Activated CD4-positive, alpha-beta T cell treated with anti-CD3 and anti-CD28 coated beads, Interleukin-2, amount 10 ng/mL, durations not matched to agents 24 days and 14 days (primary cell): ENCODE results near the gene AMPD2. TPM values are rescaled to one million over a fixed set of nuclear protein-coding genes. Genes with fewer than 3 reads are reported as not detected.
"Not testable (repeated sequence)": the region's sequence is repeated elsewhere in the genome, so short reads cannot be mapped to it uniquely, and the experiment has no call there.

Source experiments
- DNase-seq: peaks from one replicate; pipeline ENCODE4 v3.0.0; 2022
- H3K27ac Mint-ChIP-seq: one replicate; pipeline ENCODE4 v1.8.0; 2022; ENCODE audit warnings: mild to moderate bottlenecking, mixed read lengths
- H3K27me3 Mint-ChIP-seq: one replicate; pipeline ENCODE4 v1.8.0; 2022; ENCODE audit warnings: mixed read lengths
- H3K36me3 Mint-ChIP-seq: one replicate; pipeline ENCODE4 v1.8.0; 2022; ENCODE audit warnings: low read depth, mild to moderate bottlenecking, mixed read lengths
- H3K4me1 Mint-ChIP-seq: one replicate; pipeline ENCODE4 v1.8.0; 2021; ENCODE audit warnings: mixed read lengths
- H3K4me3 Mint-ChIP-seq: one replicate; pipeline ENCODE4 v1.8.0; 2022; ENCODE audit warnings: mild to moderate bottlenecking, moderate library complexity, mixed read lengths
- H3K9me3 Mint-ChIP-seq: one replicate; pipeline ENCODE4 v1.8.0; 2021; ENCODE audit warnings: mixed read lengths
- intact Hi-C: fragments of 100-400 bp; cut with micrococcal nuclease; formaldehyde crosslinking; loops from one replicate; pipeline ENCODE4 v1.15.1; 2023
- total RNA-seq: library from RNA; stranded (reverse); gene quantifications from 2 replicates; pipeline ENCODE4 v1.2.3, GENCODE V29; 2022

AMPD2 gene
- total RNA-seq, 1 donor from 2014 or later = 97.8 TPM

- H3K27me3 Mint-ChIP-seq = peaks cover 15% of the 10 kb centered on the region
- intact Hi-C loops = loop anchor here (5.0 kb wide), 1 partner anchor 115 kb away; no protein-coding TSS in a partner anchor
- DNase-seq = no peak
- H3K27ac Mint-ChIP-seq = no peak overlapping the region
- H3K4me1 Mint-ChIP-seq = peaks cover 19% of the 10 kb centered on the region
- peak overlapping the region; percentile 7 for H3K4me3 Mint-ChIP-seq
- H3K36me3 Mint-ChIP-seq = peaks cover 7% of the 10 kb centered on the region
- H3K9me3 Mint-ChIP-seq = no peaks in the 10 kb centered on the region
Observed at GRCh38 chr1:109657395-109657794, 37.8 kb downstream of the AMPD2 start.

DNA sequence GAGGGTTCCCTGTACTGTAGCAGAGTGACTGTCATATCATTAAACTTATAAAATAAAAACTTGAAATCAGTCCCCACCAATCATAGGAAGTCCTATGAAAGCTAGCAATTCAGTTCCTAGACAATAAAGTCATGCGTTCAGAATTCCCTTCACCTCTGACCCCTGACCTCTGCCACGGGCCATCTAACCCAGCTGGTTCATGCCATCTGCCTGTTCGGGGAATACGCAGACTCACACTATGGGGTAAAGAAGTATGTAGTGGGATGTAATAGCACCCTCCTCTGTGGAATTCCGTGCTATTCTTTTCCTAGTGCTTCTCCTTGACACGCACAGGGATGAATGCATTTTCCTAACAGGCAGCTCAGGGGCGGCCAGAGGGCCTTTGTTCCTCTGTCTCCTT, 38.3 kb downstream of the AMPD2 start:
- no peak overlapping the region for H3K4me3 Mint-ChIP-seq
- peaks cover 19% of the 10 kb centered on the region for H3K4me1 Mint-ChIP-seq
- H3K9me3 Mint-ChIP-seq = no peaks in the 10 kb centered on the region
- no peak overlapping the region for H3K27ac Mint-ChIP-seq
- no peak for DNase-seq
- intact Hi-C loops = loop anchor here (5.0 kb wide), 1 partner anchor 114 kb away; no protein-coding TSS in a partner anchor
- H3K27me3 Mint-ChIP-seq = peaks cover 12% of the 10 kb centered on the region
- peaks cover 7% of the 10 kb centered on the region for H3K36me3 Mint-ChIP-seq

- H3K9me3 Mint-ChIP-seq = no peaks in the 10 kb centered on the region
- peaks cover 7% of the 10 kb centered on the region for H3K36me3 Mint-ChIP-seq
- peaks cover 19% of the 10 kb centered on the region for H3K4me1 Mint-ChIP-seq
- H3K4me3 Mint-ChIP-seq = no peak overlapping the region
- peaks cover 6% of the 10 kb centered on the region for H3K27me3 Mint-ChIP-seq
- intact Hi-C loops = loop anchor here (5.0 kb wide), 1 partner anchor 114 kb away; no protein-coding TSS in a partner anchor
- no peak for DNase-seq
- H3K27ac Mint-ChIP-seq = no peak overlapping the region
Observed at GRCh38 chr1:109658533-109659042, 39.0 kb downstream of the AMPD2 start.

DNA sequence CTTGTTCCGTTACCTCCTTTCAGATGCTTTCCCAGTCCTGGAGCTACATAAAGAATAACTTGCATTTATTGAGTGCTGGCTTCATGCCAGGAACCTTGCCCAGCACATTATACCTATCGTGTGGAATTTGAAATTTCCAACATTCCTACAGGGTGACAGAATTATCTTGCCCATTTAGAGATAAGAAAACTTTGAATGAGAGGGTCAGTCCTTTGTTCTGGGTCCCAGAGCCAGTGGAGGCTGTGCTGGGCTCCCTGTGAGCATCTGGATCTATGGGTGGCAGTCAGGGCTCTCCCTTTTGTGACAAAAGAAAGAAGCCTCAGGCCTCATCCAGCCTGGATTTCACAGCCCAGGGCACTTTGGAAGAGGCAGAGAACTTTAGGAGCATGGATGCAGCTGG, 39.5 kb downstream of the AMPD2 start:
- Mint-ChIP-seq H3K27ac (no peak overlapping the region), H3K36me3 (peaks cover 7% of the 10 kb centered on the region), H3K4me3 (no peak overlapping the region), H3K27me3 (peaks cover 4% of the 10 kb centered on the region), H3K4me1 (peaks cover 19% of the 10 kb centered on the region), H3K9me3 (no peaks in the 10 kb centered on the region)
- DNase-seq = no peak
- intact Hi-C loops = loop anchor here (5.0 kb wide), 1 partner anchor 113 kb away; no protein-coding TSS in a partner anchor

DNA sequence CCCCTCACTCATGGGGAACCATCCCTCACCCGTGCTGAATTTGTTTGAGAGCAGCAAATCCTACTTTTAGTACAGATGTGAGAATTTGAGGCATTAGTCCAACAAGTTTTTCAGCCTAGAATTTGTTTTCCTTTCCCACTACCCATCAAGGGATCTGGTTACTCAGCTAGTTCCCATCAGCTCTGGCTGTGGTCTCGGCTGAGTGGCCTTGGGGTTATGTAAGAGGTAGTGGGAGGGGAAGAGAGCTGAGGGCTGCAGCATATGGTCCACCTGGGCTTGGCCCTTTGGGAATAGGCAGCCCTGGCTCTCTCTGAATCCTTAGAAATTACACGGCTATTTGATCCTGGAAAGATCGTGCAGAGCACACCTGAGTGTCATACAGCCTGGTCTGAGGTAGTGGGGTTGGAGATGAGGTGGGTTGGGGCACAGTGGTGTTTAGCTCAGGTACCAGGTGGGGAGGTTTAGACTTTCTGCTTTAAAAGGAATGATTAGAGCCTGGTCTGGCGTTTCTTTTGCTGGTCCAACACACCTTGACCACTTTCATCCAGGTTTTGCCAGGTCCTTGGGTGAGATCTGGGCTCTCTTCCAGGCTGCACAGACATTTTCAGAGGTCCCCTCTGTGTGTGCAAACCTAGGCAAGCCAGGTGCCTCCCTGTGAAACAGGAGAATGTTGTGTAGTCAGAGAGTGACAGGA, 40.5 kb downstream of the AMPD2 start:
- no peak for DNase-seq
- intact Hi-C loops = loop anchor here (5.0 kb wide), 1 partner anchor 112 kb away; no protein-coding TSS in a partner anchor
- H3K4me3 Mint-ChIP-seq = no peak overlapping the region
- H3K4me1 Mint-ChIP-seq = peaks cover 13% of the 10 kb centered on the region
- H3K27ac Mint-ChIP-seq = no peak overlapping the region
- H3K9me3 Mint-ChIP-seq = no peaks in the 10 kb centered on the region
- H3K27me3 Mint-ChIP-seq = no peaks in the 10 kb centered on the region
- H3K36me3 Mint-ChIP-seq = peaks cover 7% of the 10 kb centered on the region

- H3K4me3 Mint-ChIP-seq, H3K36me3 Mint-ChIP-seq, H3K4me1 Mint-ChIP-seq, DNase-seq, intact Hi-C loops, H3K27ac Mint-ChIP-seq, H3K27me3 Mint-ChIP-seq, H3K9me3 Mint-ChIP-seq: not testable (repeated sequence)
Observed at GRCh38 chr1:109660691-109661026, 41.0 kb downstream of the AMPD2 start.

DNA sequence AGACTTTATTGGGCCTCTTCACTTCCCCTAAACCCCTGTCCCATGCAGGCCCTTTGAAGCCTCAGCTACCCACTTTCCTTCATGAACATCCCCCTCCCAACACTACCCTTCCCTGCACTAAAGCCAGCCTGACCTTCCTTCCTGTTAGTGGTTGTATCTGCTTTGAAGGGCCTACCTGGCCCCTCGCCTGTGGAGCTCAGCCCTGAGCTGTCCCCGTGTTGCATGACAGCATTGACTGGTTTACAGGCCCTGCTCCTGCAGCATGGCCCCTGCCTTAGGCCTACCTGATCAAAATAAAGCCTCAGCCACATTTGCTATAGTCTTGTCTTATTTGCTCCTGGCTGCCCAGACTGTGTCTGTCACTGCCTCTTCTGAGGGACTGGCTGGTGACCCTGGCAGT, 41.8 kb downstream of the AMPD2 start:
- DNase-seq = no peak
- H3K4me3 Mint-ChIP-seq = no peak overlapping the region
- no peaks in the 10 kb centered on the region for H3K27me3 Mint-ChIP-seq
- no peak overlapping the region for H3K27ac Mint-ChIP-seq
- H3K36me3 Mint-ChIP-seq = peaks cover 7% of the 10 kb centered on the region
- peaks cover 5% of the 10 kb centered on the region for H3K4me1 Mint-ChIP-seq
- intact Hi-C loops = no loop called here
- H3K9me3 Mint-ChIP-seq = no peaks in the 10 kb centered on the region

DNA sequence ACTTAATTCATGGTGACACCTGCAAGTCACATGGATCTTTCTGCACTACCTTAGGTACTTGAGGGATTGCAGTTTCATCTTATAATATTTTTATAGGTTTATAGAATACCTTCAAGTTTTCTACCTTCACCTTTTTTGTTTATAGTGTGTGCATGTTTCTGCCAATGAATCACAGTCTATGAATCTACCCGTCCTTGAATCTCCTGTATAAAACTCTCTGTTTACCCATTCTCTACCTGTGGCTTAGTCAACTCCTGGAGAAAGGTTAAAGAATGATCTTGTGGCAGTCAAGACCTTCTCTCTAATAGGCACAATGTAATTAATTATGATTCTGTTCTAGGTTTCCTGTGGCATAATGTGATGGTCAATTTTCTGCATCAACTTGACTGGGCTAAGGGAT, 45.0 kb downstream of the AMPD2 start:
- Mint-ChIP-seq H3K9me3 (no peaks in the 10 kb centered on the region), H3K27me3 (no peaks in the 10 kb centered on the region), H3K4me3 (no peak overlapping the region), H3K36me3 (peaks cover 6% of the 10 kb centered on the region), H3K4me1 (peaks cover 14% of the 10 kb centered on the region), H3K27ac (no peak overlapping the region)
- intact Hi-C loops = loop anchor here (5.0 kb wide), 1 partner anchor 42 kb away; no protein-coding TSS in a partner anchor
- no peak for DNase-seq

GRCh38 chr1:109667452-109668122, 48.0 kb downstream of the AMPD2 start, which contains the start of gene GSTM2:
Gene GSTM2, plus strand, starts transcription at chr1:109668057. Its CDS starts 59 bp downstream, at chr1:109668116.
- Mint-ChIP-seq H3K27ac (peak within 1 kb of the TSS; percentile 52), H3K4me3 (peak within 1 kb of the TSS; percentile 73), H3K36me3 (peaks cover 3% of the 10 kb centered on the region), H3K9me3 (no peaks in the 10 kb centered on the region), H3K27me3 (no peaks in the 10 kb centered on the region), H3K4me1 (peaks cover 24% of the 10 kb centered on the region)
- peak; percentile 96 for DNase-seq
- intact Hi-C loops = loop anchor here (1.0 to 5.0 kb wide), 3 partner anchors 11 to 45 kb away; partner anchors contain the start of genes GSTM1 and GSTM4

DNA sequence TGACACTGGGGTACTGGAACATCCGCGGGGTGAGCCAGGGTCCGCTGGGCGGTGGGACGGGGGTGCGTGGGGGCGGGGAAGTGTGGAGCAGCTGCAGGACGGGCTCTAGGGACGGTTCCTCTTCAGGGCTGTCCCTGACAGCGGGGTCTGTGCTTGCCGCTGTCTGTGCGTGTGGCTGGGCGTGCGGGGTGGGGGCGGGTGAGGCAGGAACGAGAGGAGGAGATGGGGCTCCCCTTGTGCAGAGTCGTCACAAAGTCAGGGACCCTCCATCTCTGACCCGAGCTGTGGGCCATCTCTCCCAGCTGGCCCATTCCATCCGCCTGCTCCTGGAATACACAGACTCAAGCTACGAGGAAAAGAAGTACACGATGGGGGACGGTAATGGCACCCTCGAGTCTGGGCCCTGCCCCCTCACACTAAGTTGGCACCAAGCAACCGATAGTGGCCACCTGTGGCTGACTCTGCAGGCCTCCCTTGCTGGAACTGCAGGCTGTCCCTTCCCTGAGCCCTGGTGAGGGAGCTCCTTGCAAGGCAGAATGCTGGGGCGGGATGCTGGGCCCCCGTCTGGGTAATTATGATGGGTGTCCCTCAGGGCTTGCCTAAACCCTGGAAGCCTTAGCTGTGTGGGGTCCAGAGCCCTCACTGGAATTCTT, 48.6 kb downstream of the AMPD2 start:
- Mint-ChIP-seq H3K4me1 (peaks cover 24% of the 10 kb centered on the region), H3K27ac (no peak overlapping the region), H3K4me3 (peak overlapping the region; percentile 73), H3K9me3 (no peaks in the 10 kb centered on the region), H3K36me3 (peaks cover 5% of the 10 kb centered on the region), H3K27me3 (no peaks in the 10 kb centered on the region)
- no peak for DNase-seq
- intact Hi-C loops = loop anchor here (5.0 kb wide), 1 partner anchor 46 kb away; no protein-coding TSS in a partner anchor

DNA sequence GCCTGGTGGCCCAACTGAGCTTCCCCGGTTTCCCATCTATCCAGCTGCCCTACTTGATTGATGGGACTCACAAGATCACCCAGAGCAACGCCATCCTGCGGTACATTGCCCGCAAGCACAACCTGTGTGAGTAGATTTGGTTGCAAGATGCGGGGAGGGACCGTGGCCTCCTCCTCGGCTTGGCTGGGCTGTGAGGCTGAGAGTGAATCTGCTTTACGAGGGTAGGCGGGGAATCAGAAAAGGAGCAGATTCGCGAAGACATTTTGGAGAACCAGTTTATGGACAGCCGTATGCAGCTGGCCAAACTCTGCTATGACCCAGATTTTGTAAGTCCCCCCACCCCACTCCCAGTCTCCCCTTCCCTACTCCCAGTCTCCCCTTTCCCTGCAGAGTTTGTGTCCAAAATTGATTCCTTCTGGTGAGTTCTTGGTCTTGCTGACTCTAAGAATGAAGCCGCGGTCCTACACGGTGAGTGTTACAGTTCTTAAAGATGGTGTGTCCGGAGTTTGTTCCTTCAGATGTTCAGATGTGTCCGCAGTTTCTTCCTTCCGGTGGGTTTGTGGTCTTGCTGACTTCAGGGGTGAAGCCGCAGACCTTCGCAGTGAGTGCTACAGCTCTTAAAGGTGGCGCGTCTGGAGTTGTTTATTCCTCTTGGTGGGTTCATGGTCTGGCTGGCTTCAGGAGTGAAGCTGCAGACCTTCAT, 49.8 kb downstream of the AMPD2 start:
- Mint-ChIP-seq H3K9me3 (no peaks in the 10 kb centered on the region), H3K27me3 (no peaks in the 10 kb centered on the region), H3K36me3 (peaks cover 5% of the 10 kb centered on the region), H3K4me1 (peaks cover 24% of the 10 kb centered on the region), H3K4me3 (peak overlapping the region; percentile 69), H3K27ac (peak overlapping the region; percentile 73)
- intact Hi-C loops = loop anchor here (5.0 kb wide), 1 partner anchor 47 kb away; no protein-coding TSS in a partner anchor
- peak; percentile 75 for DNase-seq

DNA sequence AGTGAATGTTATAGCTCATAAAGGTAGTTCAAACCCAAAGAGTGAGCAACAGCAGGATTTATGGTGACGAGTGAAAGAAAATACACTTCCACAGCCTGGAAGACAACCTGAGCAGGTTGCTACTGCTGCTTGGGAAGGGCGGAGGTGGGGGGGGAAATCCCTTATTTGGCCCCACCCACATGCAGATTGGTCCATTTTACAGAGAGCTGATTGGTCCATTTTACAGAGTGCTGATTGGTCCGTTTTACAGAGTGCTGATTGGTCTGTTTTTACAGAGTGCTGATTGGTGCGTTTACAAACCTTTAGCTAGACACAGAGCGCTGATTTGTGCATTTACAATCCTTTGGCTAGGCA, 50.3 kb downstream of the AMPD2 start:
- H3K9me3 Mint-ChIP-seq, DNase-seq, H3K27me3 Mint-ChIP-seq, H3K36me3 Mint-ChIP-seq: not testable (repeated sequence)
- Mint-ChIP-seq H3K4me3 (peak overlapping the region; percentile 69), H3K27ac (peak overlapping the region; percentile 73), H3K4me1 (peaks cover 24% of the 10 kb centered on the region)
- intact Hi-C loops = loop anchor here (5.0 kb wide), 1 partner anchor 48 kb away; no protein-coding TSS in a partner anchor

GRCh38 chr1:109671067-109671466, 51.4 kb downstream of the AMPD2 start:
- H3K36me3 Mint-ChIP-seq = peaks cover 5% of the 10 kb centered on the region
- H3K4me3 Mint-ChIP-seq = peak overlapping the region; percentile 24
- intact Hi-C loops = no loop called here
- peaks cover 24% of the 10 kb centered on the region for H3K4me1 Mint-ChIP-seq
- DNase-seq = peak; percentile 67
- H3K27ac Mint-ChIP-seq = no peak overlapping the region
- no peaks in the 10 kb centered on the region for H3K27me3 Mint-ChIP-seq
- H3K9me3 Mint-ChIP-seq = no peaks in the 10 kb centered on the region
